Type B pancreatic cell (in vitro differentiated cells): ENCODE measurements around the gene SPC25. TPM values are rescaled to one million over a fixed set of nuclear protein-coding genes. Genes with fewer than 3 reads are reported as not detected.

Experiments
- DNase-seq: peaks from one replicate; pipeline ENCODE4 v3.0.0; 2021; ENCODE audit warnings: mixed read lengths; ENCODE audit not compliant: unreplicated experiment; ENCODE audit errors: extremely low spot score
- H3K27ac Mint-ChIP-seq: 2 replicates; pipeline ENCODE4 v1.8.0; 2021; ENCODE audit warnings: mild to moderate bottlenecking, mixed read lengths
- H3K27me3 Mint-ChIP-seq: 2 replicates; pipeline ENCODE4 v1.8.0; 2021; ENCODE audit warnings: mixed read lengths
- H3K36me3 Mint-ChIP-seq: 2 replicates; pipeline ENCODE4 v1.8.0; 2021; ENCODE audit warnings: mixed read lengths
- H3K4me1 Mint-ChIP-seq: one replicate; pipeline ENCODE4 v1.8.0; 2021; ENCODE audit warnings: mixed read lengths; ENCODE audit not compliant: unreplicated experiment
- H3K4me3 Mint-ChIP-seq: 2 replicates; pipeline ENCODE4 v1.8.0; 2021; ENCODE audit warnings: mild to moderate bottlenecking, mixed read lengths
- H3K9me3 Mint-ChIP-seq: 2 replicates; pipeline ENCODE4 v1.8.0; 2021; ENCODE audit warnings: mixed read lengths
- total RNA-seq: library from RNA; stranded (reverse); gene quantifications from 2 replicates; pipeline ENCODE4 v1.2.1, GENCODE V29; 2021; ENCODE audit warnings: low replicate concordance
- TF ChIP-seq, protein P1 (sequence below): fragments of 200-600 bp; sonication (generic); conservative IDR thresholded peaks from 2 replicates; pipeline ENCODE4 v1.5.0; 2021; ENCODE audit warnings: antibody characterized with exemption, mild to moderate bottlenecking

The SPC25 gene
- total RNA-seq, 1 donor from 2014 or later, result 25.2 TPM

DNA sequence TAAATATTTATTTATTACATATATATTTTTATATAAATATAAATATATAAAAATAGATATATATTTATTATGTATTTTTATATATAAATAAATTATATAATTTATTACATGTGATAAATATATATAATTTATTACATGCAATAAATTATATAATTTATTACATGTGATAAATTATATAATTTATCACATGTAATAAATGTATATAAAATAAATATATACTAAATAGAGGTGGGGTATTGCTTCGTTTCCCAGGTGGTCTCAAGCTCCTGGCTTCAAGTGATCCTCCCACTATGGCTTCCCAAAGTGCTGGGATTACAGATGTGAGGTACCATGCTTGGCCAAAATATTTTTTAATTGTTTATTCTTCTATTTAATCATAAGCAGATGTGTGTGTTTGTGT is 7.2 kb upstream of the SPC25 start:
- H3K27me3 Mint-ChIP-seq, result peaks cover 27% of the 10 kb centered on the region
- TF ChIP-seq, protein P1, sequence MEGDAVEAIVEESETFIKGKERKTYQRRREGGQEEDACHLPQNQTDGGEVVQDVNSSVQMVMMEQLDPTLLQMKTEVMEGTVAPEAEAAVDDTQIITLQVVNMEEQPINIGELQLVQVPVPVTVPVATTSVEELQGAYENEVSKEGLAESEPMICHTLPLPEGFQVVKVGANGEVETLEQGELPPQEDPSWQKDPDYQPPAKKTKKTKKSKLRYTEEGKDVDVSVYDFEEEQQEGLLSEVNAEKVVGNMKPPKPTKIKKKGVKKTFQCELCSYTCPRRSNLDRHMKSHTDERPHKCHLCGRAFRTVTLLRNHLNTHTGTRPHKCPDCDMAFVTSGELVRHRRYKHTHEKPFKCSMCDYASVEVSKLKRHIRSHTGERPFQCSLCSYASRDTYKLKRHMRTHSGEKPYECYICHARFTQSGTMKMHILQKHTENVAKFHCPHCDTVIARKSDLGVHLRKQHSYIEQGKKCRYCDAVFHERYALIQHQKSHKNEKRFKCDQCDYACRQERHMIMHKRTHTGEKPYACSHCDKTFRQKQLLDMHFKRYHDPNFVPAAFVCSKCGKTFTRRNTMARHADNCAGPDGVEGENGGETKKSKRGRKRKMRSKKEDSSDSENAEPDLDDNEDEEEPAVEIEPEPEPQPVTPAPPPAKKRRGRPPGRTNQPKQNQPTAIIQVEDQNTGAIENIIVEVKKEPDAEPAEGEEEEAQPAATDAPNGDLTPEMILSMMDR, result no peak
- no peaks in the 10 kb centered on the region for H3K4me1 Mint-ChIP-seq
- no peaks in the 10 kb centered on the region for H3K9me3 Mint-ChIP-seq
- H3K4me3 Mint-ChIP-seq, result no peak overlapping the region
- DNase-seq, result no peak
- H3K36me3 Mint-ChIP-seq, result no peaks in the 10 kb centered on the region
- H3K27ac Mint-ChIP-seq, result no peak overlapping the region

DNA sequence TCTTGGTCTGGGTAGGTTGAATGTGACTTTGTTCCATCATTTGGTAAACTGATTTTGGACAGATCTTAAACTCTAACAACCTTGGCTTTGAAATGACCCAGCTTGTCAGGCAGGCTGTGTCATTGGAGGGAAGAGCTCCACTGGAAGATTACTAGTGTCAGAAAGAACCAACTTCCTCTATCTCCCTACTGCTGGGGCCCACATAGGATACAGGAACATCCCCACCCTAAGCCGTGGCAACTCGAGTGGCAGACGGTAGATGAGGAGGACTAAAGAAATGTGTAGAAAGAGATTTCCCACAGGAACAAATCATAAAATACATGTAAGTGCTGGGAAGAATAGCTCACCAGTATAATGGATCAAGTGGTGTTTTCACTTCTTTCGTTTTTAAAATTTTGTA is 6.6 kb upstream of the SPC25 start:
- H3K36me3 Mint-ChIP-seq, result no peaks in the 10 kb centered on the region
- no peak for DNase-seq
- peaks cover 26% of the 10 kb centered on the region for H3K27me3 Mint-ChIP-seq
- no peaks in the 10 kb centered on the region for H3K9me3 Mint-ChIP-seq
- H3K27ac Mint-ChIP-seq, result no peak overlapping the region
- TF ChIP-seq, protein P1, result no peak
- no peak overlapping the region for H3K4me3 Mint-ChIP-seq
- H3K4me1 Mint-ChIP-seq, result no peaks in the 10 kb centered on the region

DNA sequence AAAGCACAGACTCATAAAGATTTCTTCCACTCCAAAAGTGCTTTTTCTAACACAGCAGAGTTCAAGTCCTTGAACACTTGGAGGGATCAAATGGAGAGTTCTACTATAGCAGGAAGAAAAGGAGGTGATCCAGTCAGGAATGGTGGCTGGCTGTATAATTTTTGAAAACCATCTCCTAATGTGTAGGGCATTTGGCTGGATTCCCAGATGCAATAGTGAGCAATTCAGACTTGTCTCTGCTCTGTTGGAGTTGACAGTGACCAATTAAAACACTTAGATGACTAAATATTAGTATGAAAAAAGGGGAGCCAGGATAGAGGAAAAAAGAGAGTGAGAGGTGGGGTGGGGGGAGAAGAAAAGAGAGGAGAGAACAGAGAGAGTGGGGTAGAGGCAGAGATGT is 5.5 kb upstream of the SPC25 start:
- H3K4me1 Mint-ChIP-seq, result no peaks in the 10 kb centered on the region
- no peak for DNase-seq
- H3K36me3 Mint-ChIP-seq, result no peaks in the 10 kb centered on the region
- peaks cover 22% of the 10 kb centered on the region for H3K27me3 Mint-ChIP-seq
- TF ChIP-seq, protein P1, result no peak
- no peak overlapping the region for H3K4me3 Mint-ChIP-seq
- H3K9me3 Mint-ChIP-seq, result no peaks in the 10 kb centered on the region
- H3K27ac Mint-ChIP-seq, result no peak overlapping the region

DNA sequence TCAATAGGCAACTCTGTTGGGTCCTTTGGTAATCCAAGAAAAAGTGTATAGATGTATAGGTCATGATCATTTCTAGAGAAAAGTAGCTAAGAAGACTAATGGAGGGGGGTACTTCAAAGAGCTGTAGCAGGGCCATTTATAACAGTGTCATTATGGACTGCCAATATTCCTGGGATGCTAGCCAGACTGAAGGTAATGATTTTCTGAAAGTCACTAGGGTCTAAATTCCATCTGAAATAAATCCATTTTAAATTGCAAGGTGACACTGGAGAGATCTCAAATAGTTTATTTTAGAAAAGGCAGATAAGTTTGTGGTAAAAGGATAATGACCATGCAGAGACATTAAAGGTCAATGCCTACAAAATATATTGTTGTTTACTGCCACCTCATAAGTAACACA is 4.5 kb upstream of the SPC25 start:
- H3K4me1 Mint-ChIP-seq, result peaks cover 8% of the 10 kb centered on the region
- H3K27ac Mint-ChIP-seq, result no peak overlapping the region
- no peaks in the 10 kb centered on the region for H3K9me3 Mint-ChIP-seq
- H3K27me3 Mint-ChIP-seq, result peaks cover 15% of the 10 kb centered on the region
- TF ChIP-seq, protein P1, result no peak
- H3K4me3 Mint-ChIP-seq, result no peak overlapping the region
- H3K36me3 Mint-ChIP-seq, result no peaks in the 10 kb centered on the region
- no peak for DNase-seq

DNA sequence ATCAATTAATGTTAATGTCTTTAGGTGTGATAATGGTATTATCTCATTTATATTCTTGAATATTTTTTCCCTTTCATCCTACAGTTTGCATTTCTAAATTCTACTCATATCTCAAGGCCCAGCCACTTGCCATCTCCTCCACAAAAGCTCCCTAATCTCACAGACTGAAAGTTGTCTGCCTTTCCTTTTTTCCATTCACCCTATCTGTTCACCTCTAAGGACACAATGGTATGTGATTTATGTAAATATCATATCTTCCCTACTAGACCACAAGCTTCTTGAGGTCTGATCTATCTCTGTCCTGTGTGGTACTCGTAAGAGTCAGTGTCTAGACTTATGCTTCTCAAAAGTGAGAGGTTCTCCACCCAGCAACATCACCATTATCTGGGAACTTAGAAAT is 3.9 kb upstream of the SPC25 start:
- Mint-ChIP-seq H3K9me3 (no peaks in the 10 kb centered on the region), H3K27me3 (peaks cover 12% of the 10 kb centered on the region), H3K27ac (no peak overlapping the region), H3K36me3 (no peaks in the 10 kb centered on the region), H3K4me1 (peaks cover 8% of the 10 kb centered on the region), H3K4me3 (no peak overlapping the region)
- TF ChIP-seq, protein P1, result no peak
- no peak for DNase-seq

DNA sequence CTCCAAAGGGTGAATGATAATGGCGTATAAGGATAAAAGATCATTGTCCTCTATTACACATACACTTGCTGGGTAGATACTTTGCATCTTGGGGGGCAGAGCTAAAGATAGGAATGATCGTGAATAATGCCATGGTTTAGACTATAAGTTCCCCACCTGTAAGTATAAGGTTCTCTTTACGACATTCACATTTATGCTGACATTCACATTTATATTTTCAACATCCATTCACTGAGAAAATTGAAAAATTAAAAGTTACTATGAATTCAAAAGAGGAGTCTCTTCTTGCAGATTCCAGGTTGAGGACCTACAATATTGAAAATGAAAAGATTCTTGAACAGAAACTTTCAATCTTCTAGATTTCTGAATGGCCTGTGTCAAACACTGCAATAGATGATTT is 2.1 kb upstream of the SPC25 start:
- no peak overlapping the region for H3K4me3 Mint-ChIP-seq

More for the DNA sequence above, 2.1 kb upstream of the SPC25 start:
- peaks cover 10% of the 10 kb centered on the region for H3K27me3 Mint-ChIP-seq
- no peak overlapping the region for H3K27ac Mint-ChIP-seq
- no peak for DNase-seq
- peaks cover 5% of the 10 kb centered on the region for H3K36me3 Mint-ChIP-seq
- peaks cover 8% of the 10 kb centered on the region for H3K4me1 Mint-ChIP-seq
- TF ChIP-seq, protein P1, result no peak
- H3K9me3 Mint-ChIP-seq, result no peaks in the 10 kb centered on the region
